H9 (cell line): ENCODE data around the gene ATF5. TPM values are rescaled to one million over a fixed set of nuclear protein-coding genes. Genes with fewer than 3 reads are reported as not detected.

ENCODE experiments used
- DNase-seq: peaks from one replicate; pipeline ENCODE4 v3.0.0-alpha.2; 2017
- H2AFZ ChIP-seq: one replicate; pipeline ENCODE4 v1.6.1; 2013; ENCODE audit warnings: mild to moderate bottlenecking, low read length, control low read depth, moderate library complexity
- H2AK5ac ChIP-seq: 2 replicates; pipeline ENCODE4 v1.6.1; 2013; ENCODE audit warnings: low read length, control low read depth, mixed read lengths; ENCODE audit not compliant: insufficient read length
- H2BK120ac ChIP-seq: one replicate; pipeline ENCODE4 v1.6.1; 2013; ENCODE audit warnings: low read depth, mild to moderate bottlenecking, low read length, control low read depth, inconsistent platforms; ENCODE audit not compliant: poor library complexity, severe bottlenecking
- H2BK12ac ChIP-seq: 2 replicates; pipeline ENCODE4 v1.6.1; 2013; ENCODE audit warnings: low read length, control low read depth, mixed read lengths, low read depth; ENCODE audit not compliant: insufficient read length
- H2BK15ac ChIP-seq: 2 replicates; pipeline ENCODE4 v1.6.1; 2013; ENCODE audit warnings: low read depth, low read length, control low read depth
- H2BK20ac ChIP-seq: one replicate; pipeline ENCODE4 v1.6.1; 2013; ENCODE audit warnings: low read depth, mild to moderate bottlenecking, low read length, control low read depth, inconsistent platforms; ENCODE audit not compliant: poor library complexity, severe bottlenecking
- H2BK5ac ChIP-seq: 2 replicates; pipeline ENCODE4 v1.6.1; 2013; ENCODE audit warnings: low read length, control low read depth, mixed read lengths; ENCODE audit not compliant: insufficient read length
- H3K14ac ChIP-seq: 2 replicates; pipeline ENCODE4 v1.6.1; 2013; ENCODE audit warnings: low read length, control low read depth; ENCODE audit not compliant: insufficient read depth
- H3K18ac ChIP-seq: 2 replicates; pipeline ENCODE4 v1.6.1; 2013; ENCODE audit warnings: low read depth, mild to moderate bottlenecking, mixed read lengths, low read length, control low read depth; ENCODE audit not compliant: insufficient read length
- H3K23ac ChIP-seq: 2 replicates; pipeline ENCODE4 v1.6.1; 2013; ENCODE audit warnings: low read length, control low read depth, mixed read lengths, low read depth; ENCODE audit not compliant: insufficient read length
- H3K23me2 ChIP-seq: 2 replicates; pipeline ENCODE4 v1.6.1; 2013; ENCODE audit warnings: low read depth, mild to moderate bottlenecking, mixed read lengths, low read length, control low read depth; ENCODE audit not compliant: insufficient read length, poor library complexity, severe bottlenecking
- H3K27ac ChIP-seq: 2 replicates; pipeline ENCODE4 v1.5.1; 2013; ENCODE audit warnings: low read length, control low read depth, mixed read lengths, low read depth; ENCODE audit not compliant: insufficient read length
- H3K27me3 ChIP-seq: 2 replicates; pipeline ENCODE4 v1.6.1; 2013; ENCODE audit warnings: low read length, control low read depth, inconsistent platforms; ENCODE audit not compliant: insufficient read depth
- H3K4ac ChIP-seq: 2 replicates; pipeline ENCODE4 v1.6.1; 2013; ENCODE audit warnings: low read depth, mild to moderate bottlenecking, control low read depth, inconsistent platforms, low read length, moderate library complexity
- H3K4me1 ChIP-seq: 2 replicates; pipeline ENCODE4 v1.6.1; 2013; ENCODE audit warnings: low read length, control low read depth, inconsistent platforms; ENCODE audit not compliant: insufficient read depth
- H3K4me2 ChIP-seq: 2 replicates; pipeline ENCODE4 v1.6.1; 2013; ENCODE audit warnings: low read length, control low read depth, mixed read lengths; ENCODE audit not compliant: insufficient read length, insufficient read depth
- H3K56ac ChIP-seq: 2 replicates; pipeline ENCODE4 v1.6.1; 2013; ENCODE audit warnings: low read depth, mild to moderate bottlenecking, mixed read lengths, low read length, control low read depth; ENCODE audit not compliant: insufficient read length
- H3K79me1 ChIP-seq: 2 replicates; pipeline ENCODE4 v1.6.1; 2013; ENCODE audit warnings: low read depth, mild to moderate bottlenecking, moderate library complexity, low read length, control low read depth, inconsistent platforms; ENCODE audit not compliant: insufficient read depth, poor library complexity, severe bottlenecking
- H3K79me2 ChIP-seq: 2 replicates; pipeline ENCODE4 v1.6.1; 2013; ENCODE audit warnings: low read length, control low read depth, inconsistent platforms; ENCODE audit not compliant: insufficient read depth
- H3K9ac ChIP-seq: 2 replicates; pipeline ENCODE4 v1.6.1; 2013; ENCODE audit warnings: low read length, control low read depth, mixed read lengths; ENCODE audit not compliant: insufficient read length; ENCODE audit errors: extremely low read depth
- H3K9me3 ChIP-seq: one replicate; pipeline ENCODE4 v1.6.1; 2013; ENCODE audit warnings: low read depth, low read length, inconsistent platforms; ENCODE audit not compliant: control insufficient read depth
- H3T11ph ChIP-seq: one replicate; pipeline ENCODE4 v1.6.1; 2013; ENCODE audit warnings: mild to moderate bottlenecking, low read length, control low read depth, inconsistent platforms
- H4K20me1 ChIP-seq: one replicate; pipeline ENCODE4 v1.6.1; 2013; ENCODE audit not compliant: control insufficient read depth, insufficient read length, insufficient read depth
- H4K5ac ChIP-seq: 2 replicates; pipeline ENCODE4 v1.6.1; 2013; ENCODE audit warnings: low read depth, mild to moderate bottlenecking, mixed read lengths, low read length, control low read depth; ENCODE audit not compliant: insufficient read length
- H4K8ac ChIP-seq: replicated peaks from 2 replicates; pipeline ENCODE4 v1.6.1; 2013; ENCODE audit warnings: low read length, control low read depth, mixed read lengths, low read depth; ENCODE audit not compliant: insufficient read length
- H4K91ac ChIP-seq: 2 replicates; pipeline ENCODE4 v1.6.1; 2013; ENCODE audit warnings: low read depth, mild to moderate bottlenecking, moderate library complexity, mixed read lengths, low read length, control low read depth; ENCODE audit not compliant: insufficient read length
- H3K27ac Mint-ChIP-seq, 3 experiments: 2 replicates in 2 of 3; 3 replicates in 1 of 3; pipeline ENCODE4 v1.8.0; 2020 to 2021; ENCODE audit warnings: mixed read lengths in 3 of 3, mild to moderate bottlenecking in 1 of 3, moderate library complexity in 1 of 3
- H3K27me3 Mint-ChIP-seq: 2 replicates; pipeline ENCODE4 v1.8.0; 2021; ENCODE audit warnings: low read depth, mild to moderate bottlenecking, moderate library complexity, mixed read lengths
- H3K36me3 Mint-ChIP-seq, 3 experiments: 2 replicates in 2 of 3; 3 replicates in 1 of 3; pipeline ENCODE4 v1.8.0; 2020 to 2021; ENCODE audit warnings: low read depth in 3 of 3, mixed read lengths in 3 of 3; ENCODE audit not compliant: insufficient read depth in 1 of 3
- H3K4me1 Mint-ChIP-seq, 2 experiments: 2 replicates each; pipeline ENCODE4 v1.8.0; 2020; ENCODE audit warnings: mixed read lengths in 2 of 2
- H3K4me3 Mint-ChIP-seq, 2 experiments: 2 replicates in 1 of 2; 3 replicates in 1 of 2; pipeline ENCODE4 v1.8.0; 2020 to 2021; ENCODE audit warnings: mild to moderate bottlenecking in 2 of 2, mixed read lengths in 2 of 2, moderate library complexity in 1 of 2
- H3K9me3 Mint-ChIP-seq, 2 experiments: 2 replicates in 1 of 2; 3 replicates in 1 of 2; pipeline ENCODE4 v1.8.0; 2020; ENCODE audit warnings: mild to moderate bottlenecking in 2 of 2, mixed read lengths in 2 of 2, moderate library complexity in 1 of 2
- WGBS: extraction: QIAGEN DNeasy Blood & Tissue Kit; methylation state at CpG from one replicate; pipeline ENCODE4 v1.1.7; 2013; ENCODE audit warnings: missing lambda C conversion rate, low lambda C conversion rate, mixed read lengths; ENCODE audit not compliant: insufficient read length; ENCODE audit errors: extremely low coverage; 5-methylcytosine and 5-hydroxymethylcytosine counted together
- total RNA-seq: library from RNA; stranded (reverse); gene quantifications from 2 replicates; pipeline ENCODE4 v1.2.1, GENCODE V29; 2021
- TF ChIP-seq, protein P1 (sequence below): fragments of 200-600 bp; sonication (generic); conservative IDR thresholded peaks from 3 replicates; pipeline ENCODE4 v1.8.0; 2021; ENCODE audit warnings: antibody characterized with exemption, mild to moderate bottlenecking

Gene ATF5
- total RNA-seq, 1 experiment from 2014 or later = 18.5 TPM

DNA sequence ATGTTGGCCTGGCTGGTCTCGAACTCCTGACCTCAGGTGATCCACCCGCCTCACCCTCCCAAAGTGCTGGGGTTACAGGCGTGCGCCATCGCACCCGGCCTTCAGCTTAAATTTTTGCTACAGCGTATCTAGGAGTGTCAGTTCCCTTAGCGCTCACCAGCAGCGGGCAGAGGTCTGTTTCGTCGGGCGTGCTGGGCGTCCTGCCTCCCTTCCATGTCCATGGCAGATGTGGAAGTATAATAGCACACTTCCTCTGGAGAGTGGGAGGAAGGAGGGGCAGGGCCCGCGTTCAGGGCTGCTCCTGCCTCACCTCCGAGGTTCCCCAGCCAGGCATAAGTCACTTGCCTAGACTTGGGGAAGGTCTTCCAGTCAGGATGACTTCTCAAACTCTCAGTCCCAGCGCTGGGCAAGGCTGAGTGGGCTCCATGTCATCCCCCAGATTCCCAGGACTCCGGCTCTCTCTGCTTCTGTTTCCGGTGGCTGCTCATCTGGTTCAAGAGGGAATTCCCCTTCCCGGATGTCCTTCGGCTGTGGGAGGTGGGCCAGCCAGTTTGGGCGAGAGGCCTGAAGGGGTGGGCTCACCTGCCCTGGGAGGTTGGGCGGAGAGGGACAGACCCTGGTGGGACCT lies 41.9 kb upstream of the ATF5 start:
- no peak overlapping the region for H3K23ac ChIP-seq
- no peak overlapping the region for H3K18ac ChIP-seq
- no peaks in the 10 kb centered on the region for H3K9me3 ChIP-seq
- H4K8ac ChIP-seq = no peak overlapping the region
- no peaks in the 10 kb centered on the region; the same call in 1 of the 2 replicates for H3K27me3 ChIP-seq
- no peak overlapping the region for H3K4me3 Mint-ChIP-seq
- H2BK5ac ChIP-seq = no peak overlapping the region
- no peaks in the 10 kb centered on the region for H3K79me1 ChIP-seq
- no peak overlapping the region for H3K9ac ChIP-seq
- H2AFZ ChIP-seq = no peak overlapping the region
- no peak overlapping the region for H3K14ac ChIP-seq
- no peak overlapping the region for H3K27ac ChIP-seq
- H3K36me3 Mint-ChIP-seq = peaks cover 37 to 51% (median 45%) of the 10 kb centered on the region in 3 experiments
- TF ChIP-seq, protein P1, sequence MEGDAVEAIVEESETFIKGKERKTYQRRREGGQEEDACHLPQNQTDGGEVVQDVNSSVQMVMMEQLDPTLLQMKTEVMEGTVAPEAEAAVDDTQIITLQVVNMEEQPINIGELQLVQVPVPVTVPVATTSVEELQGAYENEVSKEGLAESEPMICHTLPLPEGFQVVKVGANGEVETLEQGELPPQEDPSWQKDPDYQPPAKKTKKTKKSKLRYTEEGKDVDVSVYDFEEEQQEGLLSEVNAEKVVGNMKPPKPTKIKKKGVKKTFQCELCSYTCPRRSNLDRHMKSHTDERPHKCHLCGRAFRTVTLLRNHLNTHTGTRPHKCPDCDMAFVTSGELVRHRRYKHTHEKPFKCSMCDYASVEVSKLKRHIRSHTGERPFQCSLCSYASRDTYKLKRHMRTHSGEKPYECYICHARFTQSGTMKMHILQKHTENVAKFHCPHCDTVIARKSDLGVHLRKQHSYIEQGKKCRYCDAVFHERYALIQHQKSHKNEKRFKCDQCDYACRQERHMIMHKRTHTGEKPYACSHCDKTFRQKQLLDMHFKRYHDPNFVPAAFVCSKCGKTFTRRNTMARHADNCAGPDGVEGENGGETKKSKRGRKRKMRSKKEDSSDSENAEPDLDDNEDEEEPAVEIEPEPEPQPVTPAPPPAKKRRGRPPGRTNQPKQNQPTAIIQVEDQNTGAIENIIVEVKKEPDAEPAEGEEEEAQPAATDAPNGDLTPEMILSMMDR = no peak
- no peaks in the 10 kb centered on the region for H3K4me1 ChIP-seq
- H3K9me3 Mint-ChIP-seq = peaks cover 0 to 11% of the 10 kb centered on the region in 2 experiments; a peak in 1 of 5 replicates
- H3K79me2 ChIP-seq = no peaks in the 10 kb centered on the region
- H3K4me1 Mint-ChIP-seq = peaks cover 3 to 14% of the 10 kb centered on the region in 2 experiments; a peak in 3 of 4 replicates
- no peak overlapping the region for H3K4me2 ChIP-seq
- no peak overlapping the region for H2BK12ac ChIP-seq
- H4K5ac ChIP-seq = no peak overlapping the region
- H2BK20ac ChIP-seq = no peak overlapping the region
- H3T11ph ChIP-seq = no peak overlapping the region
- no CpG with 5 or more reads among the region's 23 CpGs for WGBS
- H2BK15ac ChIP-seq = no peak overlapping the region
- peaks cover 16% of the 10 kb centered on the region for H3K27me3 Mint-ChIP-seq
- H3K4ac ChIP-seq = no peak overlapping the region
- H3K56ac ChIP-seq = no peak overlapping the region
- H4K91ac ChIP-seq = no peak overlapping the region
- no peaks in the 10 kb centered on the region for H4K20me1 ChIP-seq
- no peak overlapping the region for H2BK120ac ChIP-seq
- H3K23me2 ChIP-seq = peaks cover 3% of the 10 kb centered on the region
- no peak overlapping the region for H3K27ac Mint-ChIP-seq
- H2AK5ac ChIP-seq = no peak overlapping the region
- no peak for DNase-seq
